Fibroblast of gingiva (primary cell): Measurements from ENCODE around the gene C16orf54.
"Not testable (repeated sequence)": the region's sequence is repeated elsewhere in the genome, so short reads cannot be mapped to it uniquely, and the experiment has no call there.

Experiments used
- DNase-seq: peaks from one replicate; pipeline ENCODE4 v3.0.0-alpha.2; 2011; ENCODE audit warnings: low read depth

Gene C16orf54

DNA sequence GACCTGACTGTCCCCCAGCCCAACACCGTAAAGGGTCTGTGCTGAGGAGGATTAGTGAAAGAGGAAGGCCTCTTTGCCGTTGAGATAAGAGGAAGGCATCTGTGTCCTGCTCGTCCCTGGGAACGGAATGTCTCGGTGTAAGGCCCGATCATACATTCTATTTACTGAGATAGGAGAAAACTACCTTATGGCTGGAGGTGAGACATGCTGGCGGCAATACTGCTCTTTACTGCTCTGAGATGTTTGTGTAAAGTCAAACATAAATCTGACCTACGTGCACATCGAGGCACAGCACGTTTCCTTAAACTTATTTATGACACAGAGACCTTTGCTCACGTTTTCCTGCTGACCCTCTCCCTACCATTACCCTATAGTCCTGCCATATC is 5.2 kb downstream of the C16orf54 start:
- not testable (repeated sequence) for DNase-seq

DNA sequence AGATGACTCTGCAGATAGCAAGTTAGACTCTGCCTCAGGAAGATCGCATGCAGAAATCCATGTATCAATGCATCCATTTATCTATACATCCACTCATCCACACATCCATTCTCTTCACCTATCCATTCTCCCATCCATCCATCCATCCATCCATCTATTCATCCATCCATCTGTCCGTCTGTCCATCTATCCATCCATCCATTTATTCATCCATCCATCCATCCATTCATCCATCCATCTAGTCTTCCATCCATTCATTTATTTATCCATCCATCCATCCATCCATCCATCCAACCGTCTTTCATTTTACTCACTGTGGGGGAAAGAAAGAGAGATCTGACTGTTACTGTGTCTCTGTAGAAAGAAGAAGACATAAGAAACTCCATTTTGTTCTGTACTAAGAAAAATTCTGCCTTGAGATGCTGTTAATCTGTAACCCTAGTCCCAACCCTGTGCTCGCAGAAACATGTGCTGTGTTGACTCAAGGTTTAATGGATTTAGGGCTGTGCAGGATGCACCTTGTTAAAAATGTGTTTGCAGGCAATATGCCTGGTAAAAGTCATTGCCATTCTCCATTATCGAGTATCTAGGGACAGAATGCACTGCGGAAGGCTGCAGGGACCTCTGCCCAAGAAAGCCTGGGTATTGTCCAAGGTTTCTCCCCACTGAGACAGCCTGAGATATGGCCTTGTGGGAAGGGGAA is 5.7 kb downstream of the C16orf54 start:
- DNase-seq = not testable (repeated sequence)

- DNase-seq = no peak
Observed at GRCh38 chr16:29738514-29738913, 7.3 kb downstream of the C16orf54 start.

DNA sequence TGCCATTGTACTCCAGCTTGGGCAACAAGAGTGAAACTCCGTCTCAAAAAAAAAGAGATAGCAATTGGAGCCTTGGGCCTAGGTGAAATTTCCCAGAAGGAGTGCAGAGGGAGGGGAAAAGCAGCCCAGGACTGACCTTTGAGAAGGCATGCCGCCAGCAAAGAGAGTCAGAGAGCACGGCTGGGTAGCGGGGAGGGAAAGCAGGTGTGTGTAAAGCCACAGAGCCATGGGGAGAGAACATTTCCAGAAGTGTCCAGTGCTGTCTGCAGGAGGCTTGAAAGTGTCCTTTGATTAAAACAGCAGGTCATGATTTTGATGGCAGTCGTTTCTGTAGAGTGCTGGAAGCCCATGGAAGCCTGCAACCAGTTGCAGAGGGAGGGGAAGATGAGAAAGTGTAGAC is 8.1 kb downstream of the C16orf54 start:
- DNase-seq = no peak

DNA sequence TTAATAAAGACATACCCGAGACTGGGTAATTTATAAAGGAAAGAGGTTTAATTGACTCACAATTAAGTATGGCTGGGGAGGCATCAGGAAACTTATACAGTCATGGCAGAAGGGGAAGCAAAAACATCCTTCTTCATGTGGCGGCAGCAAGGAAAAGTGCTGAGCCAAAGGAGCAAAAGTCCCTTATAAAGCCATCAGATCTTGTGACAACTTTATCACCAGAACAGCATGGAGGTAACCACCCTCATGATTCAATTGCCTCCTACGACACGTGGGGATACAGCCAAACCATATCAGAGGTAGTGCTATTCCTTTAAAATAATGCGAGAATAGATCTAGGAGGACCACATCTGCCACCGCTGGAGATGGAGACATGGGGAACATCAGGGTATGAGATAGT is 9.0 kb downstream of the C16orf54 start:
- no peak for DNase-seq

GRCh38 chr16:29736112-29736511 is 9.7 kb downstream of the C16orf54 start:
- DNase-seq = no peak

- no peak for DNase-seq
Observed at GRCh38 chr16:29734786-29735185, 11.0 kb downstream of the C16orf54 start.

DNA sequence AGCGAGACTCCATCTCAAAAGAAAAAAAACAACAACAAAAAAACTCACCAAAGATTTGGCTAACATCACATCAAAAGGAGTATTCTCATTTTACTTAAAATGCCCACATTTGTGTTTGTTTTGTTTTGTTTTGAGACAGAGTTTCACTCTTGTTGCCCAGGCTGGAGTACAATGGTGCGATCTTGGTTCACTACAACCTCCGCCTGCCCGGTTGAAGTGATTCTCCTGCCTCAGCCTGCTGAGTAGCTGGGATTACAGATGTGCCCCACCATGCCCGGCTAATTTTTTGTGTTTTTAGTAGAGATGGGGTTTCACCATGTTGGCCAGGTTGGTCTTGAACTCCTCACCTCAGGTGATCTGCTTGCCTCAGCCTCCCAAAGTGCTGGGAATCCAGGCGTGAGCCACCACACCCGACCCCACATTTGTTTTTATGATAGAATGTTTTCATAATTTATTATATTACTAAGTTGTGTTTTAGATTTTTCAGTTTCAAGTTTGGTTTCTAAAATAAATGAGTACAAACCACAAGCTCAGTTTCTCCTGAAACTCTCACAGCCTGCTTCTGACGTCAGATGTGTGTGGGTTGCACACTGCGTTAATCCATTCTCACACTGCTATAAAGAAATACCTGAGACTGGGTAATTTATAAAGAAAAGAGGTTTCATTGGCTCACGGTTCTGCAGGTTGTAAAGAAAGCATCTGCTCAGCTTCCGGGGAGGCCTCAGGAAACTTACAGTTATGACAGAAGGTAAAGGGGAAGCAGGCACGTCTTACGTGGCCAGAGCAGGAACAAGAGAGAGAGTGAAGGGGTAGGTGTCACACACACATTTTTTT is 13.8 kb downstream of the C16orf54 start:
- not testable (repeated sequence) for DNase-seq

DNA sequence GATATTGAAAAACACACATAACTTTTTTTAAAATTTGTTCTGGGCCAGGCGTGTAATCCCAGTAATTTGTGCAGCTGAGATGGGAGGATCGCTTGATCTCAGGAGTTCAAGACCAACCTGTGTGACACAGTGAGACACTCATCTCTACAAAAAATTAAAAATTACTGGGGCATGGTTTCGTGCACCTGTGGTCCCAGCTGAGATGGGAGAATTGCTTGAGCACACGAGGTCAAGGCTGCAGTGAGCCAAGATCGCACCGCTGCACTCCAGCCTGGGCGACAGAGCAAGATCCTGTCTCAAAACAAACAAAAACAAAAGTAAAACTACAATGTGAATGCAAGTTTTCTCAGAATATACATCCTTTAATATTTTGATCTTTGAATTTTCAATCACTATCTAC is 15.1 kb downstream of the C16orf54 start:
- DNase-seq = no peak

DNA sequence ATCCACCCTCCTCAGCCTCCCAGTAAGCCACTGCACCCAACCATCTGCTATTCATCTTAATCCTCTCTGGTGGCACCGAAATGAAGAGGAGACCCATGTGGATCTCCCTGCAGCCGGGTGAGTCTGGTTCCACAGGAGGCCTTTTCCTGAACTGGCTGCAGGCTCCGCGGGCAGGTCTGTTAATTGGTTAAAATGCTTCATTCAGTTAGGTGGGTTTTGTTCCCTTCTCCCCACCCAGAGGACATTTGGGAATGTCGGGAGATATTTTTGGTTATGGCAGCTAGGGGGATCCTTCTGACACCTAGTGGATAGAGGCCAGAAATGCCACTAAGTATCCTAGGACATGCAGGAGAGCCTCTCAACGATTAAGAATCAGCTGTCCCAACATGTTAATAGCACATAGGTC is 16.7 kb downstream of the C16orf54 start:
- peak; percentile 33 for DNase-seq

DNA sequence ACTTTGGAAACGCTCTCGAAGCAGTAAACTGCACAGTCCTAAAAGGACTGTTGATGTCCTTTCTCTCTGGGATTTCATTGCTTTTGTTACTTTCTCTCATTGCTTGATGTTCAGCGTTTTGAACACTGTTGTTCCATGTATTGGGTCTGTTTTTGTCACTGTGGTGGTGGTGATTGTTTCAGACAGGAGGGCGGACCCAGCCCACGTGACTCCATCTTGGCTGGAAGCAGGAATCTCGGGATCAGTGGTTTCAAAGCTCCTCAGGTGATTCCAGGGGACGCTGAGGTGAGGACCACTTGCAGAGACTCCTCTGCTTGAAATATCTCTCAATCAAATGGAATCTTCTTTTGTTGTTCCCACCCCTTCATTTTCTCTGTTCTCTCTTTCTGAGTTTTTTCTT is 18.3 kb downstream of the C16orf54 start:
- DNase-seq = no peak

DNA sequence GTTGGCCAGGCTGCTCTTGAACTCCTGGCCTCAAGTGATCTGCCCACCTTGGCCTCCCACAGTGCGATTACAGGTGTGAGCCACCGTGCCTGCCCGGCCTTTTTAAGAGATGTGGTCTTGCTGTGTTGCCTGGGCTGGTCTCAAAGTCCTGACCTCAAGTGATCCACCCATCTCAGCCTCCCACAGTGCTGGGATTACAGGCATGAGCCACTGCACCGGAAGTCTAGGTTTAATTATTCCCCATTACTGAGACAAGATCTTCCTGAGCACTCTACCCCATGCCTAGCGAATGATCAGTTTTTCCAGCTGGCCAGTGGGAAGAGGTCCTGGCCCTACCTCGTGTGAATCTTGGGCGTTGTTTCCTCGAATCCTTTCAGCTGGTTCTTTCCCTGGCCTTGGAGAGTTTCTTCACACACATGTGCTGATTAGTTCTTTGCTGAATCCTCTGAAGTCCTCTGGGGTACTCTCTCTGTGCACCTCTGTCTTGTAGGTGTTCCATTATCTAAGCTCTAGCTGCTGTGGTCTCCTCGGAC is 18.9 kb downstream of the C16orf54 start:
- no peak for DNase-seq

DNA sequence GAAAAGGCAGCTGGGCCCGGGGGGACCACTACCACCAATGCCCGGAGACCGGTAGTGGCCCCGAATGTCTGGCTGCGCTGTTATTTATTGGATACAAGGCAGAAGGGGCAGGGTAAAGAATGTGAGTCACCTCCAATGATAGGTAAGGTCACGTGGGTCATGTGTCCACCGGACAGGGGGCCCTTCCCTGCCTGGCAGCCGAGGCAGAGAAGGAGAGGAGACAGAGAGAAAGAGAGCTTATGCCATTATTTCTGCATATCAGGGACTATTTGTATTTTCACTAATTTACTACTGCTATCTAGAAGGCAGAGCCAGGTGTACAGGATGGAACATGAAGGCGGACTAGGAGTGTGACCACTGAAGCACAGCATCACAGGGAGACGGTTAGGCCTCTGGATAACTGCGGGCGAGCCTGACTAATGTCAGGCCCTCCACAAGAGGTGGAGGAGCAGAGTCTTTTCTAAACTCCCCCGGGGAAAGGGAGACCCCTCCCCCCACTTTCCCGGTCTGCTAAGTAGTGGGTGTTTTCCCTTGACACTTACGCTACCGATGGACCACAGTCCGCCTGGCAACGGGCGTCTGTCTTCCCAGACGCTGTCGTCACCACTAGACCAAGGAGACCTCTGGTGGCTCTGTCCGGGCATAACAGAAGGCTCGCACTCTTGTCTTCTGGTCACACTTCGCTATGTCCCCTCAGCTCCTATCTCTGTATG is 24.5 kb downstream of the C16orf54 start:
- DNase-seq = peak; percentile 53

DNA sequence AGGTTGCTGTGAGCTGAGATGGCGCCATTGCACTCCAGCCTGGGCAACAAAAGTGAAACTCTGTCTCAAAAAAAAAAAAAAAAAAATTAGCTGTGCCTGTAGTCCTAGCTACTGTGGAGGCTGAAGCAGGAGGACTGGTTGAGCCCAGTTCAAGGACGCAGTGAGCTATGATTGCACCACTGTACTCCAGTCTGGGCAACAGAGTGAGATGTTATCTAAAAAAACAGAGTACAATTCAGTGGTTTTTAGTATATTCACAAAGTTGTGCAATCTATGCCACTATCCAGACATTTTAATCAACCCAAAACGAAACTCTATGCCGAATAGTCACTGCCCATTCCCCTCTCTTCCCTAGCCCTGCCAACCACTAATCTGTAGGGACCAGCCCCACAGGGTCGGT is 25.1 kb downstream of the C16orf54 start:
- DNase-seq = no peak

DNA sequence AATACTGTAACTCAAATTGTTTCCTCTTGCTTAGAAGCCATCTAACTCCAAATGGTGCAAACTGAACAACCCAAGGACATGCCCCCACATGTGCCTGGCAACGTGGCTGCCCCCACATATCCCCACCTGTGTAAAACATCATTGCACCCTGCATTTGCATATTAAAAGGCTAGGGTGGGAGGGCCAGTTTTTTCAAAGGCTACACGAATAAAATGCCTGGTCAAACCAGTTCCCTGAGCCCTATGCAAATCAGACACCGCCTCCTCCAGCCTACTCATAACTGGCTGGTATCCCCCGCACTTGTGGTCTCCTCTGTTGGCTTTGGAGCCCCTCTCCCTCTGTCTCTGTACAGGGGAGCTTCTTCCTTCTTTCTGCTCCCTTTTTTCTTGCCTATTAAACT is 26.7 kb downstream of the C16orf54 start:
- DNase-seq = no peak

- DNase-seq = no peak
Observed at GRCh38 chr16:29717113-29717512, 28.7 kb downstream of the C16orf54 start.

DNA sequence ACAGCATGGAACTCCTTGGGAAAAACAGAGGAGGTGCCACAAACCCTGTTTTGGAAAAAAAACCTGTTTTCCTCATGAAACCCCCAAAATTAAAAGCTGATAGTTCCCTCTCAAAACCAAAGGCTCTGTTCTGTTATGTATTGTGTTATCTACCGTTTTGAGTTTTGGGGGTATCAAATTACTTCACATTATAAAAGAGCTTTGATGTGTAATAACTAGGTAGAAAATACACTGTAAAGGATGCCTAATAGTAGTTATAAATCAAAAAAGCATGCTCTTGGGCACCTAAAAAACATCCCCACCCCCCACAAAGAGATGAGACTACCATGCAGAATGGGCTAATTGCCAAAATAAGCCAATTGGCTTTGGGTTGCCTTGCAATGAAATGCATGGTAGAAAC is 30.8 kb downstream of the C16orf54 start:
- no peak for DNase-seq

- DNase-seq = no peak
Observed at GRCh38 chr16:29714396-29714795, 31.4 kb downstream of the C16orf54 start.

DNA sequence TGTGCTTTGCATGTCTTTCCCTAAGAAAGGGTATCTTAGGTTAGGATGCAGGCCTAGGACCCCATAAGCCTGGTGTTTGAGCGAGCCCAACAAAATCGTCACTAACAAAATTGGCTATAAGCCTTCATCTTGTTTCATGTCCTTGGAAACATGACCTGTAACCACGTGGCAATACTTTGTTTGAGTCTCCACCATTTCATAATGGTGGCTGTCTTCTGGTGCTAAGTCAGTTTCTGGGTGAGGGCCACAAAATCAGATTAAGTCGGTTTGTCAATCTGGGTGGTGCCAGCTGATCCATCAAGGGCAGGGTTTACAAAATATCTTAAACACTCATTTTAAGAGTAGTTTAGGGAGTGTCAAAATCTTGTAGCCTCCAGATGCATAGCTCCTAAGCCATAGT is 33.0 kb downstream of the C16orf54 start:
- DNase-seq = no peak

GRCh38 chr16:29710227-29711219 is 35.3 kb downstream of the C16orf54 start:
- peak; percentile 52 for DNase-seq

DNA sequence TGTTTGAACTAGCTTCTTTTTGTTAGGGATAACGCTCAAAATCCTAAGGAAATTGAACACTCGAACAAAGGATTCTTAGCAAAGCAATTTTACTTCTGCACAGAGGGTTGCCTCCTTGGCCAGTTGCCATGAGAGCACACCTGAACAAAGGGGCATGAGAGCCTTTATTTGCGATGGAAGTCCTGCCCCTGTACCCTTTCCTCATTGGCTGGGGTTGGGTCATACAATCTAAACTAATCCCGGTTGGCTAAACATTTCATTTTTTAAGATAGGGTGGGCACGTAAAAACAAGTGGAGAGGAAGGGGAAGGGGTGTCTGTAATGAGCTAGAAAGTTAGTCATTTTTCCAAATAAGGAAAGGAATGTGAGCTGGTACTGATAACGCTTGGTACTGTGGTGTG is 36.1 kb downstream of the C16orf54 start:
- not testable (repeated sequence) for DNase-seq
